Sigmoid colon (tissue), 7 donors: ENCODE results near the gene CRYGN. TPM values are rescaled to one million over a fixed set of nuclear protein-coding genes. Genes with fewer than 3 reads are reported as not detected.
A peak's percentile ranks its signal among the peaks of the same experiment; 100 is the strongest.

Source experiments
- DNase-seq: peaks from one replicate; pipeline ENCODE4 v3.0.0-alpha.2; 2019
- H3K27ac ChIP-seq, 4 donors: fragments of 200-600 bp; sonication (generic); one replicate each; pipeline ENCODE4 v1.5.1; 2016 to 2019; ENCODE audit warnings: mild to moderate bottlenecking in 1 of 4
- H3K27me3 ChIP-seq, 3 donors: fragments of 200-600 bp; sonication (generic); one replicate each; pipeline ENCODE4 v1.5.1; 2019; ENCODE audit warnings: mild to moderate bottlenecking in 1 of 3
- H3K36me3 ChIP-seq, 4 donors: fragments of 200-600 bp; sonication (generic); one replicate each; pipeline ENCODE4 v1.5.1; 2016 to 2019
- H3K4me1 ChIP-seq, 4 donors: fragments of 200-600 bp; sonication (generic); one replicate each; pipeline ENCODE4 v1.5.1; 2017 to 2019
- H3K4me3 ChIP-seq, 4 donors: fragments of 200-600 bp; sonication (generic); one replicate each; pipeline ENCODE4 v1.5.1; 2017 to 2019; ENCODE audit warnings: mild to moderate bottlenecking in 2 of 4, moderate library complexity in 1 of 4
- H3K9me3 ChIP-seq, 4 donors: fragments of 200-600 bp in 3 of 4; sonication (generic) in 3 of 4; one replicate each; pipeline versions ENCODE4 v1.5.1 to v1.6.1; 2013 to 2019
- CTCF ChIP-seq, 4 experiments: fragments of 450-650 bp in 3 of 4; fragments of 200-600 bp in 1 of 4; IDR thresholded peaks; one replicate each; pipeline ENCODE4 v1.5.1; 2016 to 2019; ENCODE audit warnings: antibody characterized with exemption in 4 of 4, mild to moderate bottlenecking in 3 of 4, moderate library complexity in 2 of 4
- EP300 ChIP-seq, 4 donors: sonication (generic); formaldehyde crosslinking; IDR thresholded peaks; one replicate each; pipeline ENCODE4 v1.6.1; 2017; ENCODE audit warnings: antibody characterized with exemption in 4 of 4
- POLR2A ChIP-seq, 2 donors: fragments of 450-650 bp; IDR thresholded peaks; one replicate each; pipeline ENCODE4 v1.6.1; 2016; ENCODE audit warnings: antibody characterized with exemption in 2 of 2, mild to moderate bottlenecking in 2 of 2, moderate library complexity in 2 of 2
- POLR2AphosphoS5 ChIP-seq, 4 donors: sonication (generic); formaldehyde crosslinking; IDR thresholded peaks; one replicate each; pipeline ENCODE4 v1.6.1; 2017; ENCODE audit warnings: antibody characterized with exemption in 4 of 4
- WGBS, 2 donors: extraction: QIAGEN DNeasy Blood & Tissue Kit; methylation state at CpG; one replicate each; pipeline ENCODE4 v1.1.7; 2013; 5-methylcytosine and 5-hydroxymethylcytosine counted together
- intact Hi-C: fragments of 100-400 bp; cut with DNase I; formaldehyde crosslinking; loops from one replicate; pipeline ENCODE4 v1.15.1; 2023
- polyA plus RNA-seq, 3 donors: library from polyadenylated mRNA; stranded (reverse); fragments of 200-250 nt; gene quantifications; one replicate each; pipeline ENCODE4 v1.2.3, GENCODE V29; 2013
- total RNA-seq, 4 donors: library from RNA; depleted of rRNA; stranded (reverse); fragments of >200 nt; gene quantifications; one replicate each; pipeline ENCODE4 v1.1.0, GENCODE V29; 2016
- donor health status: healthy with polysubstance abuse.
- donor health status: Bipolar disorder and iron deficiency.
- donor health status: healthy.

The CRYGN gene
- total and polyA plus RNA-seq, 7 donors = 0.17 to 1.8 (median 0.99) TPM; not detected in 3

- WGBS, 2 donors = 76 to 83% methylated on average over 5 of the region's 5 CpGs
- intact Hi-C loops = no loop called here
- Histone ChIP-seq H3K27me3 (no peaks in the 10 kb centered on the region), H3K4me1 (peaks cover 0 to 38% (median 30%) of the 10 kb centered on the region in 4 donors), H3K9me3 (no peaks in the 10 kb centered on the region), H3K27ac (peak overlapping the region; percentile 14 to 69 (median 34)), H3K4me3 (no peak overlapping the region), H3K36me3 (no peaks in the 10 kb centered on the region)
- no peak for TF ChIP-seq EP300 (IDR thresholded peaks at IDR 0.05)
- TF ChIP-seq CTCF (IDR thresholded peaks at IDR 0.05) = no peak
- TF ChIP-seq POLR2A (IDR thresholded peaks at IDR 0.05) = no peak
- TF ChIP-seq POLR2AphosphoS5 (IDR thresholded peaks at IDR 0.05) = no peak
- DNase-seq = peak; percentile 63
These were observed 10.7 kb downstream of the CRYGN start for GRCh38 chr7:151429237-151429559.

GRCh38 chr7:151428378-151429236, 11.3 kb downstream of the CRYGN start:
- WGBS, 2 donors = 66 to 79% methylated on average over 13 of the region's 13 CpGs
- DNase-seq = peak; percentile 76
- TF ChIP-seq CTCF (IDR thresholded peaks at IDR 0.05) (no peak), EP300 (IDR thresholded peaks at IDR 0.05) (no peak), POLR2AphosphoS5 (IDR thresholded peaks at IDR 0.05) (peak in 2 of 4 donors; percentile 6 to 29)

GRCh38 chr7:151427705-151428377, 12.1 kb downstream of the CRYGN start:
- DNase-seq = peak; percentile 66
- TF ChIP-seq CTCF (IDR thresholded peaks at IDR 0.05) (no peak), POLR2A (IDR thresholded peaks at IDR 0.05) (no peak), EP300 (IDR thresholded peaks at IDR 0.05) (no peak), POLR2AphosphoS5 (IDR thresholded peaks at IDR 0.05) (no peak)
- no peak overlapping the region for H3K4me3 ChIP-seq
- 73 to 77% methylated on average over 10 of the region's 10 CpGs for WGBS, 2 donors
- H3K27ac ChIP-seq = peak overlapping the region; percentile 8 to 69 (median 60)
- H3K27me3 ChIP-seq = no peaks in the 10 kb centered on the region
- H3K36me3 ChIP-seq = no peaks in the 10 kb centered on the region
- intact Hi-C loops = no loop called here
- H3K9me3 ChIP-seq = no peaks in the 10 kb centered on the region
- H3K4me1 ChIP-seq = peaks cover 0 to 38% (median 30%) of the 10 kb centered on the region in 4 donors

More at GRCh38 chr7:151428378-151429236, 11.3 kb downstream of the CRYGN start:
- intact Hi-C loops = no loop called here
- no peaks in the 10 kb centered on the region for H3K36me3 ChIP-seq
- H3K9me3 ChIP-seq = no peaks in the 10 kb centered on the region
- H3K4me3 ChIP-seq = no peak overlapping the region
- H3K27me3 ChIP-seq = no peaks in the 10 kb centered on the region
- H3K4me1 ChIP-seq = peaks cover 0 to 38% (median 30%) of the 10 kb centered on the region in 4 donors
- H3K27ac ChIP-seq = peak overlapping the region; percentile 14 to 69 (median 45)

- peak overlapping the region; percentile 58 to 69 (median 65) for H3K27ac ChIP-seq
- peak; percentile 67 for DNase-seq
- H3K36me3 ChIP-seq = no peaks in the 10 kb centered on the region
- intact Hi-C loops = no loop called here
- H3K27me3 ChIP-seq = no peaks in the 10 kb centered on the region
- no peak overlapping the region for H3K4me3 ChIP-seq
- H3K9me3 ChIP-seq = peaks cover 0 to 5% (median 0%) of the 10 kb centered on the region in 4 donors
- TF ChIP-seq POLR2A (IDR thresholded peaks at IDR 0.05) = no peak
- no peak for TF ChIP-seq CTCF (IDR thresholded peaks at IDR 0.05)
- no peak for TF ChIP-seq EP300 (IDR thresholded peaks at IDR 0.05)
- no peak for TF ChIP-seq POLR2AphosphoS5 (IDR thresholded peaks at IDR 0.05)
- WGBS, 2 donors = 84 to 89% methylated on average over 23 of the region's 23 CpGs
- peaks cover 0 to 38% (median 30%) of the 10 kb centered on the region in 4 donors for H3K4me1 ChIP-seq
These were observed 12.8 kb downstream of the CRYGN start for GRCh38 chr7:151426904-151427704.
